Measurements from ENCODE around the gene AARS1. TPM values are rescaled to one million over a fixed set of nuclear protein-coding genes. Genes with fewer than 3 reads are reported as not detected.
"Not testable (repeated sequence)": the region's sequence is repeated elsewhere in the genome, so short reads cannot be mapped to it uniquely, and the experiment has no call there.

The AARS1 gene
- polyA plus RNA-seq, 1 of the 3 experiments (the other 2 are of a cell fraction), result 70.5 TPM

DNA sequence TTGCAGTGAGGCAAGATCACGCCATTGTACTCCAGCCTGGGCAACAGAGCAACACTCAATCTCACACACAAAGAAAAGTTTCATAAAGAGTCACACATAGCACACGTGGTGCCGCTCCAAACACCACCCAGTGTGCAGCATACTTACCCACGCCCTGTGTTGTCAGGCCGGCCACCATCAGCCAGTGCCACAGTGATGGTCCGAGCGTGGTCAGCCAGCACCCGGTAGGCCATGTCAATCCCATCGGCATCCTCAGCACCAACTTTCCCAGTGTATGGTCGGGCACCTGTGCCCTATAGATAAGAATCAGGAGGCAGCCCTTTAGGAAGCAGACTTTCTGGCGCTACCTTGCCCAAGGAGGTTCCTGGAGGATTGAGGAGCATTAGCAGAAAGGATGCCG is 19.8 kb downstream of the AARS1 start:
- no peak for TF ChIP-seq FOXM1 (IDR thresholded peaks at IDR 0.05; ENCODE audit: low read depth)
- TF ChIP-seq, protein P1, sequence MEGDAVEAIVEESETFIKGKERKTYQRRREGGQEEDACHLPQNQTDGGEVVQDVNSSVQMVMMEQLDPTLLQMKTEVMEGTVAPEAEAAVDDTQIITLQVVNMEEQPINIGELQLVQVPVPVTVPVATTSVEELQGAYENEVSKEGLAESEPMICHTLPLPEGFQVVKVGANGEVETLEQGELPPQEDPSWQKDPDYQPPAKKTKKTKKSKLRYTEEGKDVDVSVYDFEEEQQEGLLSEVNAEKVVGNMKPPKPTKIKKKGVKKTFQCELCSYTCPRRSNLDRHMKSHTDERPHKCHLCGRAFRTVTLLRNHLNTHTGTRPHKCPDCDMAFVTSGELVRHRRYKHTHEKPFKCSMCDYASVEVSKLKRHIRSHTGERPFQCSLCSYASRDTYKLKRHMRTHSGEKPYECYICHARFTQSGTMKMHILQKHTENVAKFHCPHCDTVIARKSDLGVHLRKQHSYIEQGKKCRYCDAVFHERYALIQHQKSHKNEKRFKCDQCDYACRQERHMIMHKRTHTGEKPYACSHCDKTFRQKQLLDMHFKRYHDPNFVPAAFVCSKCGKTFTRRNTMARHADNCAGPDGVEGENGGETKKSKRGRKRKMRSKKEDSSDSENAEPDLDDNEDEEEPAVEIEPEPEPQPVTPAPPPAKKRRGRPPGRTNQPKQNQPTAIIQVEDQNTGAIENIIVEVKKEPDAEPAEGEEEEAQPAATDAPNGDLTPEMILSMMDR (IDR thresholded peaks at IDR 0.05), result no peak
- TF ChIP-seq EP300 (IDR thresholded peaks at IDR 0.05; ENCODE audit: borderline replicate concordance in 1 of 2, low read depth in 1 of 2, low read length in 1 of 2), result no peak
- TF ChIP-seq FOSL2 (IDR thresholded peaks at IDR 0.05; ENCODE audit: borderline replicate concordance, low read depth), result no peak
- no peak for TF ChIP-seq SMC3 (IDR thresholded peaks at IDR 0.05; ENCODE audit: low read depth, low read length)
- no peak for TF ChIP-seq TCF12 (IDR thresholded peaks at IDR 0.05)
- no peak for TF ChIP-seq POLR2AphosphoS5 (IDR thresholded peaks at IDR 0.05; ENCODE audit: low read depth, low read length)
- Histone ChIP-seq H3K27ac (ENCODE audit: low read depth in 2 of 2, low read length in 1 of 2) (no peak overlapping the region), H3K9me2 (no peaks in the 10 kb centered on the region), H3F3A (replicated peaks; ENCODE audit: insufficient read depth) (peaks cover 5% of the 10 kb centered on the region), H3K4me2 (no peak overlapping the region), H3K79me2 (ENCODE audit: insufficient read depth) (peaks cover 2% of the 10 kb centered on the region; the same call in 1 of the 2 replicates), H3K36me3 (replicated peaks in 1 of 2; ENCODE audit: control insufficient read depth in 1 of 2, insufficient read depth in 2 of 2, low read length in 1 of 2) (peaks cover 48 to 74% of the 10 kb centered on the region in 2 experiments), H4K20me1 (ENCODE audit: insufficient read depth) (peaks cover 13% of the 10 kb centered on the region), H3K9me3 (no peaks in the 10 kb centered on the region), H3K27me3 (ENCODE audit: insufficient read depth) (no peaks in the 10 kb centered on the region), H2AFZ (ENCODE audit: low read depth) (no peak overlapping the region), H3K4me3 (ENCODE audit: low read depth in 2 of 2, low read length in 1 of 2) (no peak overlapping the region), H3K9ac (no peak overlapping the region), H3K4me1 (ENCODE audit: control insufficient read depth in 1 of 2, insufficient read depth in 2 of 2, low read depth in 1 of 2, low read length in 1 of 2) (no peaks in the 10 kb centered on the region)
- ChIA-PET POLR2A (no interaction called here), CTCF (no interaction called here)
- no peak for DNase-seq
- 90% methylated on average over 12 of the region's 12 CpGs for WGBS (ENCODE audit: low lambda C conversion rate)

DNA sequence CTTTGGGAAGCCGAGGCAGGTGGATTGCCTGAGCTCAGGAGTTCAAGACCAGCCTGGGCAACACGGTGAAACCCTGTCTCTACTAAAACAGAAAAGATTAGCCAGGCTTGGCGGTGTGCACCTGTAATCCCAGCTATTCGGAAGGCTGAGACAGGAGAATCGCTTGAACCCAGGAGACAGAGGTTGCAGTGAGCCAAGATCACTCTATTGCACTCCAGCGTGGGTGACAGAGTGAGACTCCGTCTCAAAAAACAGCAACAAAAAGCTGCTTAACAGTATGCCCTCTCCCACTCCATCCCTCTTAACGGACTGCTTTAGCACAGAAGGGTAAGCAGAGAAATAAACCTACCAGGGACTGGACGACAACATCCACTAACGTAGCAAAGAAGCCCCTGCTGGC is 21.4 kb downstream of the AARS1 start:
- not testable (repeated sequence) for H2AFZ ChIP-seq (ENCODE audit: low read depth); H3F3A ChIP-seq (replicated peaks; ENCODE audit: insufficient read depth); H3K79me2 ChIP-seq (ENCODE audit: insufficient read depth); H3K4me3 ChIP-seq (ENCODE audit: low read depth in 2 of 2, low read length in 1 of 2); H3K27ac ChIP-seq (ENCODE audit: low read depth in 2 of 2, low read length in 1 of 2); DNase-seq; H3K9me2 ChIP-seq; H3K4me2 ChIP-seq; H3K4me1 ChIP-seq (ENCODE audit: control insufficient read depth in 1 of 2, insufficient read depth in 2 of 2, low read depth in 1 of 2, low read length in 1 of 2); H3K27me3 ChIP-seq (ENCODE audit: insufficient read depth); H3K9ac ChIP-seq; H3K9me3 ChIP-seq
- ChIA-PET CTCF (interaction anchor here (0.9 to 3.4 kb wide), 10 partner anchors 8 to 386 kb away, joined by 3 to 76 read pairs (median 6); partner anchors contain the start of genes AARS1 and EXOSC6), POLR2A (interaction anchor here (1.3 kb wide), 1 partner anchor 22 kb away, joined by 3 read pairs; the partner anchor contains the start of gene AARS1)
- Histone ChIP-seq H3K36me3 (replicated peaks in 1 of 2; ENCODE audit: control insufficient read depth in 1 of 2, insufficient read depth in 2 of 2, low read length in 1 of 2) (peaks cover 50 to 78% of the 10 kb centered on the region in 2 experiments), H4K20me1 (ENCODE audit: insufficient read depth) (peaks cover 13% of the 10 kb centered on the region)
- 91% methylated on average over 10 of the region's 10 CpGs for WGBS (ENCODE audit: low lambda C conversion rate)

DNA sequence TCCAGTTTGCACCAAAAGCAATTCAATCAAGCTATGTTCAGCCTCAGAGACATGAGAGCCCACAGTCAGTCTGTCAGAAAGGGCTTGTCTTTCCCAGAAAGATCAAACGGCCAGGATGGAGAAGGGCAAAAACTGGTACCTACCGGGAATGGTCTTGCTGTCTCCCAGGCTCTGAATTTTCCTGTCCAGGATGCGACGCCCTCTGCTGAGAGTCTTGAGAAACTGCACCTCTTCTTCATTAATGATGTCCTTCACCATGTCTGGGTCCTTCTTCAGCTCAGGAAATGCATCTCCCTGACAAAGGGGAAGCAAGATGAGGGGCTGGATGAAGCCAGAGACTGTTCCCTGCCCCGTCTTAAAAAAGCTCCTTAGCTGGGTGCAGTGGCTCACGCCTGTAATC is 21.8 kb downstream of the AARS1 start:
- Histone ChIP-seq H3K4me3 (ENCODE audit: low read depth in 2 of 2, low read length in 1 of 2) (no peak overlapping the region), H3K9ac (no peak overlapping the region), H3K27ac (ENCODE audit: low read depth in 2 of 2, low read length in 1 of 2) (no peak overlapping the region), H4K20me1 (ENCODE audit: insufficient read depth) (peaks cover 13% of the 10 kb centered on the region), H3K4me1 (ENCODE audit: control insufficient read depth in 1 of 2, insufficient read depth in 2 of 2, low read depth in 1 of 2, low read length in 1 of 2) (no peaks in the 10 kb centered on the region), H3K27me3 (ENCODE audit: insufficient read depth) (no peaks in the 10 kb centered on the region), H3F3A (replicated peaks; ENCODE audit: insufficient read depth) (peaks cover 1% of the 10 kb centered on the region), H3K79me2 (ENCODE audit: insufficient read depth) (peaks cover 2% of the 10 kb centered on the region; the same call in 1 of the 2 replicates), H3K4me2 (no peak overlapping the region), H3K36me3 (replicated peaks in 1 of 2; ENCODE audit: control insufficient read depth in 1 of 2, insufficient read depth in 2 of 2, low read length in 1 of 2) (peaks cover 51 to 79% of the 10 kb centered on the region in 2 experiments), H2AFZ (ENCODE audit: low read depth) (no peak overlapping the region), H3K9me2 (no peaks in the 10 kb centered on the region), H3K9me3 (no peaks in the 10 kb centered on the region)
- WGBS (ENCODE audit: low lambda C conversion rate), result 37% methylated on average over 6 of the region's 6 CpGs
- DNase-seq, result peak; percentile 70
- ChIA-PET CTCF (interaction anchor here (0.6 to 3.4 kb wide), 11 partner anchors 9 to 386 kb away, joined by 3 to 76 read pairs (median 5); partner anchors contain the start of genes AARS1 and EXOSC6), POLR2A (interaction anchor here (1.3 kb wide), 1 partner anchor 22 kb away, joined by 3 read pairs; the partner anchor contains the start of gene AARS1)
- TF ChIP-seq, protein P1 (IDR thresholded peaks at IDR 0.05), result peak; percentile 72
- TF ChIP-seq YY1 (IDR thresholded peaks at IDR 0.05; ENCODE audit: low read depth) (no peak), CHD2 (IDR thresholded peaks at IDR 0.05; ENCODE audit: low read length, partially characterized antibody) (no peak), FOXM1 (IDR thresholded peaks at IDR 0.05; ENCODE audit: low read depth) (no peak), GATA2 (CRISPR knock-in tag; IDR thresholded peaks at IDR 0.05) (no peak), POLR2AphosphoS5 (IDR thresholded peaks at IDR 0.05; ENCODE audit: low read depth, low read length) (no peak), TCF12 (IDR thresholded peaks at IDR 0.05) (no peak), JUND (IDR thresholded peaks at IDR 0.05) (no peak), NFIC (IDR thresholded peaks at IDR 0.05; ENCODE audit: borderline replicate concordance) (no peak), SMC3 (IDR thresholded peaks at IDR 0.05; ENCODE audit: low read depth, low read length) (peak; percentile 56)
- TF ChIP-seq, protein P2, sequence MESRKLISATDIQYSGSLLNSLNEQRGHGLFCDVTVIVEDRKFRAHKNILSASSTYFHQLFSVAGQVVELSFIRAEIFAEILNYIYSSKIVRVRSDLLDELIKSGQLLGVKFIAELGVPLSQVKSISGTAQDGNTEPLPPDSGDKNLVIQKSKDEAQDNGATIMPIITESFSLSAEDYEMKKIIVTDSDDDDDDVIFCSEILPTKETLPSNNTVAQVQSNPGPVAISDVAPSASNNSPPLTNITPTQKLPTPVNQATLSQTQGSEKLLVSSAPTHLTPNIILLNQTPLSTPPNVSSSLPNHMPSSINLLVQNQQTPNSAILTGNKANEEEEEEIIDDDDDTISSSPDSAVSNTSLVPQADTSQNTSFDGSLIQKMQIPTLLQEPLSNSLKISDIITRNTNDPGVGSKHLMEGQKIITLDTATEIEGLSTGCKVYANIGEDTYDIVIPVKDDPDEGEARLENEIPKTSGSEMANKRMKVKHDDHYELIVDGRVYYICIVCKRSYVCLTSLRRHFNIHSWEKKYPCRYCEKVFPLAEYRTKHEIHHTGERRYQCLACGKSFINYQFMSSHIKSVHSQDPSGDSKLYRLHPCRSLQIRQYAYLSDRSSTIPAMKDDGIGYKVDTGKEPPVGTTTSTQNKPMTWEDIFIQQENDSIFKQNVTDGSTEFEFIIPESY (IDR thresholded peaks at IDR 0.05; ENCODE audit: borderline replicate concordance, low read depth), result no peak
- TF ChIP-seq, protein P3, sequence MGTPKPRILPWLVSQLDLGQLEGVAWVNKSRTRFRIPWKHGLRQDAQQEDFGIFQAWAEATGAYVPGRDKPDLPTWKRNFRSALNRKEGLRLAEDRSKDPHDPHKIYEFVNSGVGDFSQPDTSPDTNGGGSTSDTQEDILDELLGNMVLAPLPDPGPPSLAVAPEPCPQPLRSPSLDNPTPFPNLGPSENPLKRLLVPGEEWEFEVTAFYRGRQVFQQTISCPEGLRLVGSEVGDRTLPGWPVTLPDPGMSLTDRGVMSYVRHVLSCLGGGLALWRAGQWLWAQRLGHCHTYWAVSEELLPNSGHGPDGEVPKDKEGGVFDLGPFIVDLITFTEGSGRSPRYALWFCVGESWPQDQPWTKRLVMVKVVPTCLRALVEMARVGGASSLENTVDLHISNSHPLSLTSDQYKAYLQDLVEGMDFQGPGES (IDR thresholded peaks at IDR 0.05; ENCODE audit: low read depth, low read length), result no peak

Data from SK-N-SH (cell line).